Fibroblast of mammary gland (primary cell): Measurements from ENCODE around the gene AUTS2.
"Not testable (repeated sequence)": the region's sequence is repeated elsewhere in the genome, so short reads cannot be mapped to it uniquely, and the experiment has no call there.

ENCODE experiments used
- DNase-seq: peaks from one replicate; pipeline ENCODE4 v3.0.0-alpha.2; 2010; ENCODE audit warnings: low read depth
- H3K4me3 ChIP-seq: 2 replicates; pipeline ENCODE4 v1.5.1; 2011; ENCODE audit warnings: low read depth, mild to moderate bottlenecking, low read length, moderate library complexity; ENCODE audit not compliant: control insufficient read depth
- TF ChIP-seq, protein P1 (sequence below): conservative IDR thresholded peaks from 2 replicates; pipeline ENCODE4 v1.5.1; 2011; ENCODE audit warnings: low read depth, low read length, inconsistent platforms; ENCODE audit not compliant: control insufficient read depth, insufficient read depth

AUTS2 gene

DNA sequence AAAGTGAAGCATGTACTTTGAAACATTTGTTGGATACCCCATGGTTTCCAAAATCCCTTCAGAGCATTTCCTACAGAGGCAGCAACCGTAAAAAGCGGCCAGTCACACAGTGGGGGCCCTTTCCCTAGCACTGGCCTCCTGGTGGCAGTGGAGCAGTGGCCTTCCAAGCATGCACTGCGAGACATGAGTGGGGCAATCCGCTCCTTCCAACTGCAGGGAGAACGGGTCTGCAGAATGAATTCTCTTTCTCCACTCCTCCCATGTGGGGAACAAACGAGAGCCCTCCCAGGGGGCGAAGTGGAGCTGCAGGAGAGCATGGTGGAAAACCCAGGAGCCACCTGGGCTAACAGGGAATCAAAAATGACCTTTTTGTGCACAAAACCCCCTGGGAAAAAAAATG is 990.7 kb downstream of the AUTS2 start:
- TF ChIP-seq, protein P1, sequence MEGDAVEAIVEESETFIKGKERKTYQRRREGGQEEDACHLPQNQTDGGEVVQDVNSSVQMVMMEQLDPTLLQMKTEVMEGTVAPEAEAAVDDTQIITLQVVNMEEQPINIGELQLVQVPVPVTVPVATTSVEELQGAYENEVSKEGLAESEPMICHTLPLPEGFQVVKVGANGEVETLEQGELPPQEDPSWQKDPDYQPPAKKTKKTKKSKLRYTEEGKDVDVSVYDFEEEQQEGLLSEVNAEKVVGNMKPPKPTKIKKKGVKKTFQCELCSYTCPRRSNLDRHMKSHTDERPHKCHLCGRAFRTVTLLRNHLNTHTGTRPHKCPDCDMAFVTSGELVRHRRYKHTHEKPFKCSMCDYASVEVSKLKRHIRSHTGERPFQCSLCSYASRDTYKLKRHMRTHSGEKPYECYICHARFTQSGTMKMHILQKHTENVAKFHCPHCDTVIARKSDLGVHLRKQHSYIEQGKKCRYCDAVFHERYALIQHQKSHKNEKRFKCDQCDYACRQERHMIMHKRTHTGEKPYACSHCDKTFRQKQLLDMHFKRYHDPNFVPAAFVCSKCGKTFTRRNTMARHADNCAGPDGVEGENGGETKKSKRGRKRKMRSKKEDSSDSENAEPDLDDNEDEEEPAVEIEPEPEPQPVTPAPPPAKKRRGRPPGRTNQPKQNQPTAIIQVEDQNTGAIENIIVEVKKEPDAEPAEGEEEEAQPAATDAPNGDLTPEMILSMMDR: no peak
- H3K4me3 ChIP-seq: no peak overlapping the region
- no peak for DNase-seq

- no peak overlapping the region for H3K4me3 ChIP-seq
- TF ChIP-seq, protein P1: no peak
- DNase-seq: no peak
Observed at GRCh38 chr7:70589590-70589989, 991.3 kb downstream of the AUTS2 start.

DNA sequence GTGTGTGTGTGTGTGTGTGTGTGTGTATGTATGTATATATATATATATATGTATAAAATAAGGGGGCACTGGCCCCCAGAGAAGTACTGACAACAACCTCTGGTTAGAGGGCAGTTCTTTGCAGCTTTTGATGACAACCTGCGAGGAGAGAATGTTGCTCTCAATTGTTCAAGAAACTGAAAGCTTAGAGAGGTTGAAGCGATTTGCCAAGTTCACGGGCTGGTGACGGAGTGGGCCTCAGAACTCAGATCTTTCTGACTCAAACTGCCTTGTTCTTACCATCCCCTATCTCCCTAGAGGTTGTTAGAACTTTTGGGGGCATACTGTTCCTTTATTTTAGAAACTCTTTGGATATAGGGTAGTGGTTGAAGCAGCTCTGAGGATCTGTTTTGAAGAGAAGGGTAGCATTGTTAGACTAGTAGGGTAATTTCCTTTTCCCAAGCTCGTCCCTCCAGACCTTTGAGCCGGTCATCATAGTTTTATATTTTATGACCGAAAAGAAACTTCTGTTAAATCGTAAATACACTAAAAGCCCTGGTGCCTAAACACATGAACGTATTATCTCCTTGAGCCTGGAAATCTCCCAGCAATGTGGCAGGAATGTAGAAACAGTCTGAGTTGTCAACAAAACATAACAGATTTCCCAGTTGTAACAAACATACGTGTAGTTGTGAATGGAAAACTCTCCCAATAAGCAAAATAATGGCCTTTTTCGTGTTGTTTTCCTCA is 992.0 kb downstream of the AUTS2 start:
- TF ChIP-seq, protein P1: no peak
- no peak overlapping the region for H3K4me3 ChIP-seq
- DNase-seq: no peak

GRCh38 chr7:70591643-70592042 is 993.4 kb downstream of the AUTS2 start:
- TF ChIP-seq, protein P1: no peak

GRCh38 chr7:70592171-70592570 is 993.9 kb downstream of the AUTS2 start:
- DNase-seq: no peak
- no peak overlapping the region for H3K4me3 ChIP-seq
- TF ChIP-seq, protein P1: no peak

More at GRCh38 chr7:70591643-70592042, 993.4 kb downstream of the AUTS2 start:
- no peak overlapping the region for H3K4me3 ChIP-seq
- DNase-seq: no peak

DNA sequence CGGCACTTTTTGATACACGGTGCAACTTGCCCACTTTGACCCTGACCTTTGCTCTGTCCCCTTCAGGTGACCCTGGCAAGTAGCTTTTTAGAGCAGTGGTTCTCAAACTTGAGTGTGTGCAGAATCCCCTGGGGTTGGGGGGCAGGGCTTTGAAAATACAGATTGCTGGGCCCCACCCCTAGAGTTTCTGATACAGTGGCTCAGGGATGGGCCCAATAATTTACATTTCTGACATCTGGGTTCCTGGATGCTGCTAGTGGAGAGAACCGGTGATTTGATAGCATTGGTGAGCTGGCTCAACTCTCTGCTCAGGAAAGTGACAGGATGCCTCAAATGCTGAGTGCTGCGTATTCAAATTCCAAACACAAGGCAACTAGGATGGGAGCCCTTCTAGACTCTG is 995.9 kb downstream of the AUTS2 start:
- no peak for DNase-seq
- no peak overlapping the region for H3K4me3 ChIP-seq
- TF ChIP-seq, protein P1: no peak

DNA sequence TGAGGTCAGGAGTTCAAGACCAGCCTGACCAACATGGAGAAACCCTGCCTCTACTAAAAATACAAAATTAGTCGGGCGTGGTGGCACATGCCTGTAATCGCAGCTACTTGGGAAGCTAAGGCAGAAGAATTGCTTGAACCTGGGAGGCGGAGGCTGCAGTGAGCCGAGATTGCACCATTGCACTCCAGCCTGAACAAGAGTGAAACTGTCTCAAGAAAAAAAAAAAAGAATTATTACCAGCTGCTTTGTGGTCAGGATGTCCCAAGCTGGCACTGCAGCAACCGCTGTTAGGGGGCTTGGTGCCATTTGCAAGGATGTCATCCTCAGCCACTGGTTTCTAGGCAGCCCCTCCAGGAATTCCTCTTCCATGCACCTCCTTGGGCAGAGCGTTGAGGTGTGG is 996.6 kb downstream of the AUTS2 start:
- not testable (repeated sequence) for DNase-seq, H3K4me3 ChIP-seq
